ENCODE data around the gene CACNB1.

DNA sequence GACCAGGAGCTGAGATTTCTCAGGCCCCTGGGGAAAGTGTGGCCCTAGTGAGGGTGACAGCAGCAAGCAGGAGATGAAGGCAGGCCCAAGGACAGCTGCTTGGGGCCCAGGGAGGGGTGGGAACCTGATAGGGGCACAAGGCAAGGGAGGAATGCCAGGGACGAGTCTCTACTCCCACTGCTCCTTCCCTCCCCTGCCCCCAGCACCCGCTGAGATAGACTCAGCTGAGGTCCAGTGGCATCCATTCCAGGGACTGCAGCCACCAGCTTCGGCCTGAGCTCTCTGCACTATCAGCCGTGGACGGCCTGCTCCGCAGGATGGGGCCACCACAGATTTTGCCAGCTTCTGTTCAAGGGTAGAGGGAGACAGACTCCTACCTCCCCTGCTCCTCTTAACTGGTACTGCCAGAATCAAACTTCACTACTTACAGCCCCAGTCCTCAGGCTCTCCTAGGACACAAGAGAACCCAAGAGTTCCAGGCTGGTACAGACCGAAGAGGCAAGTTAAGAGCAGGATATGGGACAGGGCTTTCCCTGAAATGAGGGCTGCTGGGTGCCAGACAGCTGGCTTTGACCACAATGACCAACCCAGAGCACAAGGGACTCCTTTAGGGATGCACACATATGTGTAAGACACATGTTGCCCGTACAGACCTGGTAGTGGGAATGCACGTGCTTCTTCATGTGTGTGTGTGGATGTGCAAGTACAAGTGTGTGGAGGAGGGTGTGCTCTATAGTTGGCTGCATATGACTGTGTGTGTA lies 5.5 kb downstream of the CACNB1 start:
- TF ChIP-seq EZH2 (IDR thresholded peaks at IDR 0.05; ENCODE audit: low read length) (no peak), CTCF (optimal IDR thresholded peaks at IDR 0.05 in 1 of 3, IDR thresholded peaks at IDR 0.05 in 1 of 3, conservative IDR thresholded peaks at IDR 0.05 in 1 of 3; ENCODE audit: extremely low read depth in 1 of 3, insufficient read depth in 2 of 3, low read length in 3 of 3) (no peak)

Measured in keratinocyte (primary cell).